NCI-H1417 treated with DMSO at 0.1 percent for 48 hours (cell line): ENCODE results near the gene SYT1.

Source experiments
- DNase-seq: peaks from one replicate; lab custom pipeline; 2025; lab: John Stamatoyannopoulos, UW

Gene SYT1

GRCh38 chr12:79223210-79223609 lies 358.6 kb downstream of the SYT1 start:
- no peak for DNase-seq

GRCh38 chr12:79223761-79224160 lies 359.2 kb downstream of the SYT1 start:
- no peak for DNase-seq

DNA sequence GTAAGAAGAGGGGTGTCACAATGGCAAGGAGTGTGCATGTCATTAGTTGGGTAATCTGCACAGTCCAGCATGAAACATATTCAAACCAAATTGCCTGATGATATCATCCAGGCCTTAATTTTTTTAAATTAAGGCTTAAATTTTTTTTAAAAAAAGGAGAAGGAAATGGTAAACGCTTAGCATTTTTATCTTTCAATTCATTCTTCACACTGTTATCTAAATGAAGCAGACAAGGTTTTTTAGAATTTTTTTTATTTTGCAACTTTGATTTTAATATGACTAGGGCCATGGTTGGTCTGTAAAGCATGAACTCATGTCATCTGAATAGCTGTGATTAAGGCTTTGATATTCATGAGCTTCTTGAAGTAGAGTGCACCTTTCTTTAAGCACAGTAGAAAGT lies 362.5 kb downstream of the SYT1 start:
- DNase-seq: no peak

DNA sequence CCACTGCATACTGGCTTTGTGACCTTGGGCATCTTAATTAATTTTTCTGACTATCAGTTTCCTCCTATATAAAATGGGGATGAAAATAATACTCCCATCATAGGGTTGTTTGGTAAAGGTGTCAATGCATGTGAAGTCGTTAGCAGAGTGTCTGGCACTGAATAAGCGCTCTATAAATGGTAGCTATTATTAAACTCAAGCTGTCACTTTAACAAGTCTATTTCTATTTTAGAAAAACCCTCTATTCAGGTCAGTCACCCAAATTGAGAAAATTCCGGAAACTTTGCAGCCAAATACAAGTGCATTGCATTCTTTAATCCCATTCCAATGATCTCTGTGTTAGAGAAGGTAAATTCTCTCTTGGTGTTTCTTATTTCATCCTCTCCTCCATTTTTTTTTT lies 363.1 kb downstream of the SYT1 start:
- no peak for DNase-seq

- DNase-seq: peak; percentile 29
These were observed 368.8 kb downstream of the SYT1 start for GRCh38 chr12:79233341-79233781.

DNA sequence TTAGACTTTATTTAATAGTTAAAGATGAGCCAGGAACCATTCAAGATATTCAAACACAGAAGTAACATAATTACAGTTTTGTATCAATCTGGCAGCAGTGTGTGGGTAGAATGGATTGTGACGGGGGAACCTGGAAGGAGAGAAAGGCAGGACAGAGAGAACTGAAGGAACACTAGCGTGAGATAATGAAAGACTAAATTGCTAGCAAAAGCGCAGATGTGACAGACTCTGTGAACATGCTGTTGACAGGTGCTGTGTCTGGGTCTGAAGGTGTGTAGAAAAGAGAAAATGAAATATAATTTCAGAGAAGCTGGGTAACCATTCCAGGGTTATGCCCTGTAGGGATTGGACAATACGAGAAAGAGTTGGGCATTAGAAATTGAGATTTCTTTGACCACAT lies 372.3 kb downstream of the SYT1 start:
- DNase-seq: no peak

GRCh38 chr12:79238246-79238645 lies 373.7 kb downstream of the SYT1 start:
- no peak for DNase-seq

DNA sequence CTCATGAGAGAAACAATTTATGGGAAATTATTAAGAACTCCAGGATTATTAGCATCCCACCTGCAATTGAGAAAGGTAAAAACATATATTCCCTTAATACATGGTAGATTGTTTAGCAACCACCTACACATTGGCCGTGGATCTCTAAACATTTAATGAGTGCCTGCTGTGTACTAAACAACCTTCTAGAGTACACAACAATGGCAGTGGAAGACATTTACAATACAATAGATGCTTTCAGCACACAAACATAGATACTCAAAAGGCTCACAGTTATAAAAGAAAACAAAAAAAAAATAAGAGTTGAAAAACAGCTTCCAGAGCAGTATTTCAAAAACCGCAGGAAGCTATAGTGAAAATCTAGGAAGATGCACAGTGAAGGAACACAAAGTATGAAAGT lies 382.9 kb downstream of the SYT1 start:
- DNase-seq: no peak

DNA sequence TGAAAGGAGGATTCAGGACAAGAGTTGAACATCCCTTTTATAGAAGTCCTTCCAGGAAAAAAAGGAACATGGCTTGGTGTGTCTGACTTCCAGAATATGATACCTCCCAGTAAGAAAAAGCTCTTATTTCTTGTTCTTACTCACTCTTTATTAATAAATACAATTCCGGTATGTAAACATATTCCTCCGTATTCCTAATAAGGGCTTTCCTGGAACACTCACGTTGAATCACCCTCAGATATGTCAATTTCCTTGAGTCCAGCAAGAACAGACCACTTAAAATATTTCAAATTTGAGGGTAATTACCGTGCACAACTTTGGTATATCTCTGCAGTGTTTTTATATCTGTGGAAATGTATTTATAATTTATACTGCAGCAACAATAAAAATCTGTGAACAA lies 385.6 kb downstream of the SYT1 start:
- no peak for DNase-seq

GRCh38 chr12:79250960-79251755 lies 386.6 kb downstream of the SYT1 start:
- no peak for DNase-seq

- DNase-seq: no peak
These were observed 387.9 kb downstream of the SYT1 start for GRCh38 chr12:79252358-79253075.

DNA sequence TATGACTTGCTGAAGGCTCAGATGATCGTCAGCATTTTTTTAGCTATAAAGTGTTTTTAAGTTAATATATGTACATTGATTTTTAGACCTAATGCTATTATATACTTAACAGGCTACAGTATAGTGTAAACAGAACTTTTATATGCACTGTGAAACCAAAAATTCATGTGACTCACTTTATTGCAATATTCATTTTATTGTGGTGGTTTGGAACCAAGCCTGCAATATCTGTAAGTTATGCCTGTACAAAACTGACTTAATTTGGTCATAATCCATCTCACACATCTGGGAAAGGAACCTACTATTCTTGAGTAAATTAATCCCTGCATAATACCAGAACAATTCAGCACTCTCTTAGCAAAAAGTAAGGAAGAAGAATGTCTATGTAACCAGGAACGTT lies 390.7 kb downstream of the SYT1 start:
- no peak for DNase-seq

DNA sequence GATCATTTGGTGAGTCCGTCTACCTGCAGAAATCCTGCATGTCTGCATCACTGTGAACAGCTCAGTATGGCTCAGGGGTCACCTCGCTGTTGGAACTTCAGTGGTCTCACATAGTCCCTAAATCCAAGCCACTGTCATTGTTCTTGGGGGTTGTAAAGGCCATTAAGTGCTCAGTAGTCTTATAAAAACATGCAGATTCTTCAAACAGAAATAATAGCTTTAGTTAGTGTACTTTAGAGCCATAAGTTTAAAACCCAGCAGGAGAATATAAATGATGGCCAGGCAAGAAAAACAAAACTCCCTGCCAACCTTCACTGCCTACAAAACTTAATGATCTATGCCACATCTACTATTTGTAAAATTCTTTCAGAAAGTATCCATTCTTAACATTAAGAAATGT lies 396.3 kb downstream of the SYT1 start:
- DNase-seq: no peak

DNA sequence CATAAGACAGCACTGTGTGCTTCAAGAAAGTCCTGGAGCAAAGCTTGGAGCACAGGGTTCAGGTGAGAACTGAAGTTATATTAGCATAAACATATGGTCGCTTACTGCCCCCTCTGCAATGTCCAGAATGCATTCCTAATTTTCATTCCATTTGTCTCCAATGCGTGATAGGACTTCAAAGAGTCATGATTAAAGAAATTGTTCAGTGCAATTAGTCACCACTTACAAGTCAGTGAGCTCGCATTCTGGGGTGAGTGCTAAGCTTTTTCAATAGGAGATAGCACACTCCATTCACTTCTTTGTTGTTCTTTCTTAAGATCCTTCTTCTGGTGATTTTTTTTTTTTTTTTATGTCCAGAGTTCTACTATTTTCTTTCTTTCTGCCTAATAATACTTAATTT lies 398.4 kb downstream of the SYT1 start:
- DNase-seq: no peak

DNA sequence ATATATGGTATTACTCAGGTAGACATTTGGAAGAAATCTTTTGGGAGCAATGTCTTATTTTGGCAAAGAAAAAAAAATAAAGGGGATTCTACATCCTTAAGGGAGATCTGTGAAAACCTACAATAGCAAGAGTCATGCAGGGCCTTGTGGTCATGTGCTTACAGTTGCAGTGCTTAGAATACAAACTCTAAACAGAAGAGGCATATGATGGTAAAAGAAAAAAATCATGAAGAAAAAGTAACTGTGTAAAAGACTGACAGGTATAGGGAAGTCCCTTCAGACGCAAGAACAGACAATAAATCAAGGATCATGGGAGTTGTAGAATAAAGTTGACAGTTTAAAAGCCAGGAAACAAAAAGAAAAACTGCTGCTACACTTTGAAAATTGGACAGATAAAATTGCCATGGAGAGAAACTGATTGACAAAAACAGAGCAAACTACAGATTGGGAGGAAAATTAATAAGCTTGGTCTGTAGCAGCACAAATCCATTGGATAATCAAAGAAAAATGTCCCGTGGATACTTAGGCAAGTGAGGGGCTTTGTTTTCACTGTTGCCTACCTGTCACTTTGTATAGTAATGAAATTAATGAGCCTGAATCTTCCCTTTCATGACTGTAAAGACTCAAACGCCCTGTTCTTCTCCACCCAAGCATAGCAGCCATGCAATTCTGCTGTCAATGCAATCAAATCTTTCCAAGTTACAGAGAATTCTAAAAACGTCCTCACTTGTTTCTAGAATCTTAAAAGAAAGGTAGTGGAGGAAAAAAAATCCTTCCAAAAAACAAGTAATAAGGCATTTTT lies 402.0 kb downstream of the SYT1 start:
- DNase-seq: no peak

GRCh38 chr12:79267580-79267979 lies 403.0 kb downstream of the SYT1 start:
- DNase-seq: no peak

- DNase-seq: no peak
These were observed 410.0 kb downstream of the SYT1 start for GRCh38 chr12:79274501-79275064.

GRCh38 chr12:79275631-79276030 lies 411.1 kb downstream of the SYT1 start:
- no peak for DNase-seq

- DNase-seq: no peak
These were observed 418.8 kb downstream of the SYT1 start for GRCh38 chr12:79283364-79283763.

DNA sequence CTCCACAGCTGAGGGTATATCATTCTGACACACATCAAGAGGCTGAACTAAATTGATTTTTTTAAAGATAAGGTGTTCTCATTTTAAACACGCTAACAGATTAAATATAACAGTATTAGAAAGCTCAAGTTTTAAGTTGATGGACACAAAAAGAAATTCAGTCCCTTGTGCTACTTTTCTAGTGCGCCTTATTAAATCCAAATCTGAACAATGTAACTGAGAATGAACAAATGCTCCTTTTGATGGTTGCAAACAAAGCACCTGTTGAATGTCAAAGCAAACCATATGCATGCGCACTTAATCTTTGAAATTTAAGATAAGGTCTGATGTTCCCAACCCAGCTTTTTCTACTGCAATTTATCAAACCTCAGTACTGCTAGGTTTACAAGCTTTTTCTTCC lies 424.3 kb downstream of the SYT1 start:
- DNase-seq: no peak

GRCh38 chr12:79291711-79292110 lies 427.1 kb downstream of the SYT1 start:
- no peak for DNase-seq

- DNase-seq: no peak
These were observed 430.0 kb downstream of the SYT1 start for GRCh38 chr12:79294590-79294989.
